ENCODE results near the gene NEO1. TPM values are rescaled to one million over a fixed set of nuclear protein-coding genes. Genes with fewer than 3 reads are reported as not detected.

The NEO1 gene
- total RNA-seq, 2 donors from 2014 or later, result 14.4 to 15.9 TPM

DNA sequence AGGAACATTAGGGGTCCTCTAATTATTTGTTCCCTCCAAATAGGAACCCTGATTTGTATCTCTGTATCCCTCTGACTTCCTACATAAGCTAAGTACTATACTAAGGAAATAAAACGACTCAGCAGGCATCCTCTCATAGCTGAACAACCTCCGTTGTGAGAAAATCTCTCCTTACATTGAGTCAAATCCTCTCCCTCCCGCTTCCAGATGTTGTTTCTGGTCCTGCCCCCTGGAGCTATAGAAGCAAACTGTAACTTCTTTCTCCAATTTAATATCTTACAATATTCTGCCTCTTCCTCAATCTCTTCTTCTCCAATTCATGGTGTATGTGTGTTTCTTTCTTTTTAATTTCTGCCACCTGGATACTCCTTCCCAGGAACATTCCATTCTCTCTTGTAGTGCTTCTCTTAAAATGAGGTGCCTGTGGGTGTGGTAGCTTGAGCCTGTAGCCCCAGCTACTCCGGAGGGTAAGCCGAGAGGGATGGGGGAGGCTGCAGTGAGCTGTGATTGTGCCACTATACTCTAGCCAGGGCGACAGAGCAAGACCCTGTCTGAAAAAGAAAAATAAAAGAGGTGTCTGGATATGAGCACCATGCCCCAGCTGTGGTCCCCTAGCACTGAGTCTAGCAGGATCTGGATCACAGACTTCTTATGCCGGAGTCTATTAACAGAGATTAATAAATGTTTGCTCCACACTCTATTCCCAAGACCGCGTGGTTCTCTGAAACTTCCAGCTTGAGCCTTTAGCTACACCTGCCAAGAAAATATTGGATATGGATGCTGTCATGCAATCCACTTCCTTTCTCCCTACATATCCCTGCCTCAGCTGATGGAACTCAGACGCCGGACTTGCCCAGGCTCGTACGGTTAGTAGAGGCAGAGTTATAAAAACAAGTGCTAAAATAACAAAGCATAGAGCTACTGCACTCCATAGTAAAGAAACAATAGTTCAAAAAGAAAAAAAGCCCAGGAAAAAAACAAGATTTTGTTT lies 42.9 kb upstream of the NEO1 start:
- Histone ChIP-seq H3K36me3 (no peaks in the 10 kb centered on the region), H3K4me1 (peaks cover 0 to 9% of the 10 kb centered on the region in 2 donors), H3K27ac (no peak overlapping the region), H3K27me3 (no peaks in the 10 kb centered on the region), H3K4me3 (no peak overlapping the region), H3K9me3 (no peaks in the 10 kb centered on the region)
- DNase-seq (ENCODE audit: low spot score), result no peak
- TF ChIP-seq, protein P1, sequence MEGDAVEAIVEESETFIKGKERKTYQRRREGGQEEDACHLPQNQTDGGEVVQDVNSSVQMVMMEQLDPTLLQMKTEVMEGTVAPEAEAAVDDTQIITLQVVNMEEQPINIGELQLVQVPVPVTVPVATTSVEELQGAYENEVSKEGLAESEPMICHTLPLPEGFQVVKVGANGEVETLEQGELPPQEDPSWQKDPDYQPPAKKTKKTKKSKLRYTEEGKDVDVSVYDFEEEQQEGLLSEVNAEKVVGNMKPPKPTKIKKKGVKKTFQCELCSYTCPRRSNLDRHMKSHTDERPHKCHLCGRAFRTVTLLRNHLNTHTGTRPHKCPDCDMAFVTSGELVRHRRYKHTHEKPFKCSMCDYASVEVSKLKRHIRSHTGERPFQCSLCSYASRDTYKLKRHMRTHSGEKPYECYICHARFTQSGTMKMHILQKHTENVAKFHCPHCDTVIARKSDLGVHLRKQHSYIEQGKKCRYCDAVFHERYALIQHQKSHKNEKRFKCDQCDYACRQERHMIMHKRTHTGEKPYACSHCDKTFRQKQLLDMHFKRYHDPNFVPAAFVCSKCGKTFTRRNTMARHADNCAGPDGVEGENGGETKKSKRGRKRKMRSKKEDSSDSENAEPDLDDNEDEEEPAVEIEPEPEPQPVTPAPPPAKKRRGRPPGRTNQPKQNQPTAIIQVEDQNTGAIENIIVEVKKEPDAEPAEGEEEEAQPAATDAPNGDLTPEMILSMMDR (IDR thresholded peaks at IDR 0.05), result no peak

- TF ChIP-seq, protein P1 (IDR thresholded peaks at IDR 0.05), result no peak
- Histone ChIP-seq H3K4me1 (peaks cover 0 to 9% of the 10 kb centered on the region in 2 donors), H3K4me3 (no peak overlapping the region), H3K36me3 (no peaks in the 10 kb centered on the region), H3K9me3 (no peaks in the 10 kb centered on the region), H3K27me3 (no peaks in the 10 kb centered on the region), H3K27ac (no peak overlapping the region)
- DNase-seq (ENCODE audit: low spot score), result no peak
Observed at GRCh38 chr15:73010154-73011152, 41.8 kb upstream of the NEO1 start.

GRCh38 chr15:73014904-73015303 lies 37.4 kb upstream of the NEO1 start:
- TF ChIP-seq, protein P1 (IDR thresholded peaks at IDR 0.05), result no peak
- H3K27ac ChIP-seq, result no peak overlapping the region
- no peak for DNase-seq (ENCODE audit: low spot score)

DNA sequence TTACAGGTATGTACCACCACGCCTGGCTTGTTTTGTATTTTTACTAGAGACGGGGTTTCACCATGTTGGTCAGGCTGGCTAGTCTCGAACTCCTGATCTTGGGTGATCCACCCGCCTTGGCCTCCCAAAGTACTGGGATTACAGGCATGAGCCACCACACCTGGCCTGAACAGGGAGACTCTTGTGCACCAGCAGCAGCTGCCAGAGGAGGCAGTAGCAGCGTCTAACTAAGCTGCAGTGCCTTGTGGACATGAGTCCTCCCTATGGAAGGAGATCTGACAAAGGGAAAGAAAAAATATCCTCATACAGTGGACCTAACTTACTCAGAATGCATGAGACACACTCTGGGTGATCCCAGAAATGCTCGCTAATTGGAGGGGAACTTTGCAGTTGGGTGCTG lies 36.8 kb upstream of the NEO1 start:
- no peak for DNase-seq (ENCODE audit: low spot score)
- Histone ChIP-seq H3K9me3 (no peaks in the 10 kb centered on the region), H3K27me3 (no peaks in the 10 kb centered on the region), H3K36me3 (no peaks in the 10 kb centered on the region), H3K4me1 (peaks cover 0 to 5% of the 10 kb centered on the region in 2 donors), H3K4me3 (no peak overlapping the region), H3K27ac (no peak overlapping the region)
- TF ChIP-seq, protein P1 (IDR thresholded peaks at IDR 0.05), result no peak

More at GRCh38 chr15:73014904-73015303, 37.4 kb upstream of the NEO1 start:
- no peaks in the 10 kb centered on the region for H3K9me3 ChIP-seq
- H3K4me1 ChIP-seq, result peaks cover 0 to 9% of the 10 kb centered on the region in 2 donors
- H3K36me3 ChIP-seq, result no peaks in the 10 kb centered on the region
- no peak overlapping the region for H3K4me3 ChIP-seq
- H3K27me3 ChIP-seq, result no peaks in the 10 kb centered on the region

DNA sequence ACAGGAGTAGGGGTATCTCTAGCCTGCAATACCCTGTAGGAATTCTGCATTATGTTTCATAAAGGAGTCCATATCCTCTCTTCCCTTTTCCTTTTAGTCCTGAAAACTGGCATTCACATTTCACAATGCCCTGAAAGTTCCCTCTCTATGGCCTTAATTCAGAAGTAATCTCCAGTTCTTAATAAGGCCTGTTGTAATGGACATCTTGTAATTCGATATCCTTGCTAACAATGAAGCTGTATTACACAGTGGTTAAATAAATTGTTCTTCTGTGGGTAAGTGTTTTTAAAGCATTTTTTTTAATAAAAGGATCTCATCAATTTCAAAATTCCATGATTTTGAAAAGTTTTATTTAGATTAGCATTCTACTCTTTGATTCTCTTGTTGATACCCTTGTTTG lies 34.3 kb upstream of the NEO1 start:
- no peaks in the 10 kb centered on the region for H3K4me1 ChIP-seq
- no peak overlapping the region for H3K27ac ChIP-seq
- TF ChIP-seq, protein P1 (IDR thresholded peaks at IDR 0.05), result no peak
- no peaks in the 10 kb centered on the region for H3K9me3 ChIP-seq
- DNase-seq (ENCODE audit: low spot score), result no peak
- no peaks in the 10 kb centered on the region for H3K36me3 ChIP-seq
- no peak overlapping the region for H3K4me3 ChIP-seq
- no peaks in the 10 kb centered on the region for H3K27me3 ChIP-seq

Data from right atrium auricular region (tissue), 2 donors.